GM18951 (cell line): ENCODE measurements around the gene MARCHF3.
"Not testable (repeated sequence)": the region's sequence is repeated elsewhere in the genome, so short reads cannot be mapped to it uniquely, and the experiment has no call there.

Experiments used
- POLR2A ChIP-seq: IDR thresholded peaks from 4 replicates; pipeline ENCODE4 v1.6.1; 2011; ENCODE audit warnings: mild to moderate bottlenecking; ENCODE audit not compliant: insufficient read length, insufficient read depth; ENCODE audit errors: extremely low read depth
- in situ Hi-C: fragments of 300-500 bp; cut with MboI; formaldehyde crosslinking; loops from one replicate; pipeline ENCODE4 v1.12.0; 2022; ENCODE audit warnings: low sequenced_read_pairs, mixed read lengths, inconsistent platforms; ENCODE audit not compliant: unreplicated experiment

The MARCHF3 gene

GRCh38 chr5:126961702-126962101 is 68.7 kb downstream of the MARCHF3 start:
- in situ Hi-C loops = no loop called here
- TF ChIP-seq POLR2A = no peak

- in situ Hi-C loops = no loop called here
- no peak for TF ChIP-seq POLR2A
Observed at GRCh38 chr5:126961128-126961527, 69.2 kb downstream of the MARCHF3 start.

- in situ Hi-C loops = no loop called here
- no peak for TF ChIP-seq POLR2A
Observed at GRCh38 chr5:126959188-126959587, 71.2 kb downstream of the MARCHF3 start.

- no peak for TF ChIP-seq POLR2A
- in situ Hi-C loops = no loop called here
Observed at GRCh38 chr5:126956991-126957390, 73.4 kb downstream of the MARCHF3 start.

- TF ChIP-seq POLR2A = no peak
- in situ Hi-C loops = no loop called here
Observed at GRCh38 chr5:126954981-126955380, 75.4 kb downstream of the MARCHF3 start.

- no peak for TF ChIP-seq POLR2A
- in situ Hi-C loops = no loop called here
Observed at GRCh38 chr5:126953640-126954039, 76.7 kb downstream of the MARCHF3 start.

GRCh38 chr5:126949475-126949874 is 80.9 kb downstream of the MARCHF3 start:
- in situ Hi-C loops = no loop called here
- TF ChIP-seq POLR2A = no peak

- no peak for TF ChIP-seq POLR2A
- in situ Hi-C loops = no loop called here
Observed at GRCh38 chr5:126948453-126948852, 81.9 kb downstream of the MARCHF3 start.

GRCh38 chr5:126948011-126948355 is 82.4 kb downstream of the MARCHF3 start:
- in situ Hi-C loops = no loop called here

GRCh38 chr5:126947146-126948010 is 83.0 kb downstream of the MARCHF3 start:
- no peak for TF ChIP-seq POLR2A
- in situ Hi-C loops = no loop called here

More at GRCh38 chr5:126948011-126948355, 82.4 kb downstream of the MARCHF3 start:
- no peak for TF ChIP-seq POLR2A

GRCh38 chr5:126942908-126943307 is 87.5 kb downstream of the MARCHF3 start:
- in situ Hi-C loops = not testable (repeated sequence)

- in situ Hi-C loops = no loop called here
- no peak for TF ChIP-seq POLR2A
Observed at GRCh38 chr5:126941403-126941802, 89.0 kb downstream of the MARCHF3 start.

GRCh38 chr5:126939887-126940286 is 90.5 kb downstream of the MARCHF3 start:
- in situ Hi-C loops = no loop called here
- no peak for TF ChIP-seq POLR2A

- TF ChIP-seq POLR2A = no peak
- in situ Hi-C loops = no loop called here
Observed at GRCh38 chr5:126938466-126938865, 91.9 kb downstream of the MARCHF3 start.
